SW 1271 (cell line): Measurements from ENCODE around the gene PINLYP.
"Not testable (repeated sequence)": the region's sequence is repeated elsewhere in the genome, so short reads cannot be mapped to it uniquely, and the experiment has no call there.

Experiments used
- DNase-seq, 2 experiments: peaks; one replicate each; lab custom pipeline; 2025; lab: John Stamatoyannopoulos, UW

Gene PINLYP

DNA sequence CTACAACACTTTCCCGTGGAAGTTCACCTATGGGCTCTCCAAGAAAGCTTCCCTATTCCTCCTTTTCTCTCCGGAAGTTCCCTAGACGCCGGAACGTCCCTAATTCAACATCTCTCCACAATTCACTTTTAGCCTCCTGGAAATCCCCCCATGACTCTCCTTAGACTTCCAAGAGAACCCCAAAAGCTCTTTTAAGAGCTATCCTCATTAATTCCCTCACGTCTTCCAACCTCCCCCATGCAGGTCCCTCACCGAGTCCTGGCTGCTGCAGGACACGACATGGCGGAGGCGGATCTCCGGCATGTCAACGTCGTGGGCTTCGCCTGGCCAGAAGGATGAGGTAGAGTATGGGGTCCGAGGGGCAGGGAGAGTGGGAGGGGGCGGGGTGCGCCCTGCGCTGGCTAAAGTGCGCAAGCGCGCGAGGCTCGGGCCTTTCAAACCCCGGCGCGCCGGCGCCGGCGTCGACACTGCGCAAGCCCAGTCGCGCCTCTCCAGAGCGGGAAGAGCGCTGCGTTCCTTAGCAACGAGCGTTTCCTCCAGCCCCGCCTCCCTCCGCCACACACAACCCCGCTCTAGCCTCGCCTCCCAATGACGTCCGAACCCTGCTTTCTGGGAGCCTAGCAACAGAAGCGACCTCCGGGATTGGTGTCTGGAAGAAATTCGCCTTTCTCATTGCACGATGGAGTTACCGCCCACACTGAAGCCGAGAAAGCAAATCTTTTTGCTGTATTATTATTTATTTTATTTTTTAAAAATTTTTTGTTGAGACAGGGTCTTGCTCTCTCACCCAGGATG is at the start of gene PINLYP, which contains the start of gene XRCC1:
Gene PINLYP, plus strand, starts transcription at position 646 of the 795 bp plus-strand sequence. CDS start 1,391 bp downstream, outside the sequence.
Gene XRCC1, minus strand, starts transcription at position 372 of the 795 bp plus-strand sequence. Its CDS starts 69 bp downstream, at position 303.
- DNase-seq, result peak; percentile 91 to 96

DNA sequence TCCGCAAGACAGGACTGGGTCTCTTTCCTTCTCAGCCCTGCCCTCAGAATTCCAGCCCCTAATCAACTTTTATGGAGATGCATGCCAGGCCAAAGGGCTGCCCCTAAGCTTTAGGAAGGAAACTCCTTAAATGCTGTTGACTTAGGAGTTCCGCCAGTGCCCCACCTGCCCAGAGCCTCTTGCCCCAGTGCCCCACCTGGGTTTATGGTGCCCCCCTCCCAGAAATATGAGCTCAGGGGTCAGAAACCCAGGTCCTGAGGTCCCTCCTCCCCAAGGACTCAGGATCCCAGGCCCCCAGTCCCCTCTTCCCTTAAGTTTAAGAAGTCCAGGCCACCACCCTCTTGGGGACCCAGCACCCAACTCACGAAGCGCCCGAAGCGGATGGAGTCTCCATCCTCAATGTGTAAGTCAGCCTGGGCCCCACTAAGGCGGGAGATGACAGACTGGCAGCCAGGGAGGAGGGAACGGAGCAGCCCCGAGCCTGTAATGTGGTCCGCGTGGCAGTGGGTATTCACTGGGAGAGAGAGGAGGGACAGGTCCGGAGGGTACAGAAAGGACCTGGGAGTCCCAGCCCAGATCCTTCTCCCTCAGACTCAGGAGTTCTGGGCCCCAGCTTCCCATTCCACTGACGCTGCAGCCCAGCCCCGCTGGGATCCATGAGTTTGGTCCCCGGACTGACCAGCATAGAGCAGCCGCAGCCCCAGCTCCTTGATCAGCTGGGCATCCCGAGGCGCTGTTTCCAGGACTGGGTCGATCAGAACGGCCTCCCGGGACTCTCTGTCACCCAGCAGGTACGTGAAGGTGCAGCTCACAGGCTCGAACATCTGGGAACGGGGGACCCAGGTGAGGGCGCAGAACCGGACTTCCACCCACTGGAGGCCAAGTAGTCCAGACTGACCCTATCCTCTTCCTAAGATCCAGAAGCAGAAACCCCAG is 49.5 kb upstream of the PINLYP start:
- no peak for DNase-seq

DNA sequence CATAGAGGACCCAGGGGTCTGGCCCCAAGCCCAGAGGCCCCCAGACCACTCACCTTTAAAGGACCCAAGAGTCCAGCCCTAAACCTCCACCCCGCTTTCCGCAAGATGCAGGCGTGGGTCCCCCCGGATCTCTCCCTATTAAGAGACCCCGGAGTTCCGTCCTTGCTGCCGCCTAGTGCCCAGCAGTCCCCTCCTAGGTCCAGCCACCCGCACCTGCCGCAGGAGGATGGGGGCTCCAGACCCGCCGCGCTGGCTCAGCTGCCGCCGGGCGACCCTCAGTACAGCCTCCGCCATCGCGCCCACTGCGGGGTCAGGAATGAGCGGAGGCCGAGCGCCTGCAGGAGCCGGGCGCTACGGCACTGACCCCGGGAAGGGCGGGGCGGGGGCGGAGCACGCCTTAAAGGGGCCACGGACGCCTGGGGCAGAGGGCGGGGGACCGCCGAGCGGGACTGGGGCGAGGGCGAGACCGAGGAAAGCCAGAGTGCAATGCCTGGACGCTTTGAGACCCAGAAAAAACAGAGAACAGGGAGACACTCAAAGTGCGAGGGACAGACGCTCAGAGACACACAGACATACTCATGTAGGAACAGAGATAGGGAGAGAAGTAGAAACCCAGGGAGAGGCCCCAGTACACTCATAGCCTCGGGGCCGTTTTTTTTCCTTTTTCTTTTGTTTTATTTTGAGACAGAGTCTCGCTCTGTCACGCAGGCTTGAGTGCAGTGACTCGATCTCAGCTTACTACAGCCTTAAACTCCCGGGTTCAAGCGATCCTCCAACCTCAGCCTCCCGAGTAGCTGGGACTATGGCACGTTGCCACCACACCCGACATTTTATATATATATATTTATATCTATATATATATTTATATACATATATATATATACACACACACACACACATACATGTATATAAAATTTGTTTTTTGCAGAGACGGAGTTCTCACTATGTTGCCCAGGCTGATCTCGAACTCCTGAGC is 48.4 kb upstream of the PINLYP start, which contains the start of gene ETHE1:
Gene ETHE1, minus strand, starts transcription at position 318 of the 976 bp plus-strand sequence. Its CDS starts 24 bp downstream, at position 294.
- DNase-seq, result peak; percentile 15 to 59

DNA sequence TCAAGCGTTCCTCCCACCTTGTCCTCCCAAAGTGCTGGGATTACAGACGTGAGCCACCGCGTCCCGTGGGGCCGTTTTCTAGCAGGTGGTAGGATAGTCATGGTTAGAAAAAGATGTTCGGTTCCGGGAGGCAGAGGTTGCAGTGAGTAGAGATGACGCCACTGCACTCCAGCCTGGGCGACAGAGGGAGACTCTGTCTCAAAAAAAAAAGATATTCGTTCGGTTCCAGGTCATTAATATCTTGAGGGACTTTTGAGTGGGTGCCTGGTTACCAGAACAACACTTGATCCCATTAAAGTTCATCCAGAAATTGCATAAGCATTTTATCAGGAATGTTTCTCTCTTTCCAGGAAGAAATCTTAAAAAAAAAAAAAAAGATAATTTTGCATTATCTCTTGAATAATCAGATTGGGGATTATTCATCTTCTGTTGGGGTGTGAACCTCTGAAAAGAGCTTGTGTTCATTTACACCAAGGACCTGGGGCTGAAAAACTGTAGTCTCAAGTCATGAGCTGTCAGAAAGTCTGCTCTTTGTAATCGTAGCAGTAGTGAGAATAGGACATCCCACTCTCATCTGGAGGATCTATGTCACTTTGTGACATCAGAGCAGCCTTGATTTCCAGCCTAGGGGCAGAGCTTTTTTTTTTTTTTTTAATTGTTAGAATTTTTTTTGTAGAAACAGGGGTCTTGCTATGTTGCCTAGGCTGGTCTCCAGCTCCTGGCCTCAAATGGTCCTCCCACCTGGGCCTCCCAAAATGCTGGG is 47.6 kb upstream of the PINLYP start:
- no peak for DNase-seq

DNA sequence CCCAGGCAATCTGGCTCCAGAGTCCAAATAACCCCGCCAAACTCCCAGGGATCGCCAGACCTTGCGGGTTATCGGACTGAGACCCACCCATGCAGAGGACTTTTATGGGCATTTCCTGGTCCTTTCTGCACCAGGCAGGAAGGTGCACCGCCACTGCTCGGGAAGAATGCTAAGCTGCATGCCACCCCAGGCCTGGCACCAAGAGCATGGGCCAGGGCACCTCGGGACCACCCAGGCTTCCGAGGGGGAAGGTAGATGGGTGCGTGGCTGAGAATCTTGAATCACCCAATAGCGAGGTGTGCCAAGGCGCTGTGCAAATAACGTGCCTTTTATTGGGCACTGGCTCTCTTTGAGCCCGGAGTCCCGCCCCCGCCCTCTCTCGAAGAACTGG is 43.0 kb upstream of the PINLYP start:
- peak; percentile 37 to 77 for DNase-seq

DNA sequence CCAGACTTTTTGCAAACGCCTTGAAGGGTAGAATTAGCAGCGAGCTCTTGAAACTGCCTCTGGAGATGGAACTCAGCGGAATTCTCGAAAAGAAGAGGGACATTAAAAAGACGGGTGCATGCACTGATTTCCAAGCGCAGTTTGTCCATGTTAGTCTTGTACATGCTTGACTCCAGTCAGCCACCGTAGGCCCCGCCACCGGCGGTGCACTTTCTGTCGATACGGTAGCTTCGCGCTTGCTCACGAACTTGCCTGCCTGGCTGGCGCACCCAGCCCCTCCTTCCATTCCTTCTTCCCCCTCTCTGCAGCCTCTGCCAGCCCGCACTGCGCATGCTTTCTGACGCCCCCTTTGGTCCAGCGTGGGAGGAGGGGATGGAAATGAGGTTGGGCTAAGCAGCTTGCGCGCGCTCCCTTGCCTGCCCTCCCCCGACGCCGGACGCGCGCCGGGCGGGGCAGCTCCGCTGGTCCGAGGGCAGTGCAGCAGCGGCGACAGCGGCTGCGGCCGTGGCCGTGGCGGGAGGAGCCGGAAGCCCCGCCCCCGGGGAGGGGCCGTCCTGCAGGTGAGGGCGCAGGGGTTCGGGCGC is 42.5 kb upstream of the PINLYP start, which contains the start of gene ZNF575:
Gene ZNF575, plus strand, starts transcription at position 227 of the 584 bp plus-strand sequence. CDS start 1,235 bp downstream, outside the sequence.
- DNase-seq, result peak; percentile 66 to 86

DNA sequence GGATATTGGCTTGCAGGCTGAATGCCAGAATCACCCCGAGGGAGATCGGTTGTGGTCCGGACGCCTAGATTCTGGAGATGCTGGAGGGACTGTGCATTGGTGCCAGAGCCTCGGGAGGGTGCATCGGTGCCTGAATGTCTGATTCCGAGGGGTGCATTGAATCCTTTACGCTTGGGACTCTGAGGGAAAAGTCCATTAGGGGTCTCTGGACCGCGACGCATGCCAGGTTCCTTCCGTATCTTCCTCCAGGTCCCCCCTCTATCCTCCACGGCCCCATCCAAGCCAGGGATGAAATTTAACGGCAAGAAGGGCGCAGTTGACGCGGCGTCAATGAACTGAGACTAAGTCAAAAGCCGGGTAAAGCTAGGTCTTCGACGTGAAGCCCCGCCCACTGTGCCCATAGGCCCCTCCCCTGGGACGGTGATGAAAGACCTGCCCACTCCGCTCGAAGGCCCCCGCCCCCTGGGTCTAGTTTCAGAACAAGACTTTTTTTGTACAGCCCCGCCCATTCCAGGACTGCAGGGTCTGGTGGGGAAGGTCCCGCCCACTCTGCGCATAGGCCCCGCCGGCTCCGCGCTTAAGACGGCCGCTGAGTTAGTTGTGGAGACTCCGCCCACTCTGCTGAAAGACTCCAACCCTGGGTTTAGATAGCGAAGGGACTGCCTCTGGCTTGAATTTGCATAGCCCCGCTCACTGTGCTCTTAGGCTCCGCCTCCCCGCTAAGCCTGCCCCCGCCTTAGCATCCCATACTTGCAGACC is 41.9 kb upstream of the PINLYP start:
- DNase-seq, result peak; percentile 69 to 91

DNA sequence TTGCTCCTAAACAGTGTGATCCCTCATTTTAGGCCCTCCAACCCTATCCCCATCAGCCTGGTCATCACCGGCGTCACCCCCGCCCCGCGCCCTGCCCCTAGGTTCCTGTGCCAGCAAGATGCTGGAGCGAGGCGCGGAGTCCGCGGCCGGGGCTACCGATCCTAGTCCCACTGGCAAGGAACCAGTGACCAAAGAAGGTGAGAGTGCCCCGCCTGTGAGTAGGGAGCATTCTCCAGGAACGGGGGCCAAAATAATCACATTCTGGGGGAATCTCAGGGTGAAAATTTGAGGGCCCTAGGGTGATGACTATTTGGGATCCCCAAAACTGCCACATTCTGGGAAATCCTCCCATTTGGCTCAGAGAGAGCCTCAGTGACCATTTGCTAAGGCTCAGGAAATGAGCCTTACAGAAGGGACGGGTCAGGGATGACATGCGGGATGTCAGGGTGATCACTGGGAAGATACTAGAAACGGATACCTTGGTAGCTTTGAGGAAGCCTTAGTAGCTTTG is 41.2 kb upstream of the PINLYP start:
- no peak for DNase-seq

DNA sequence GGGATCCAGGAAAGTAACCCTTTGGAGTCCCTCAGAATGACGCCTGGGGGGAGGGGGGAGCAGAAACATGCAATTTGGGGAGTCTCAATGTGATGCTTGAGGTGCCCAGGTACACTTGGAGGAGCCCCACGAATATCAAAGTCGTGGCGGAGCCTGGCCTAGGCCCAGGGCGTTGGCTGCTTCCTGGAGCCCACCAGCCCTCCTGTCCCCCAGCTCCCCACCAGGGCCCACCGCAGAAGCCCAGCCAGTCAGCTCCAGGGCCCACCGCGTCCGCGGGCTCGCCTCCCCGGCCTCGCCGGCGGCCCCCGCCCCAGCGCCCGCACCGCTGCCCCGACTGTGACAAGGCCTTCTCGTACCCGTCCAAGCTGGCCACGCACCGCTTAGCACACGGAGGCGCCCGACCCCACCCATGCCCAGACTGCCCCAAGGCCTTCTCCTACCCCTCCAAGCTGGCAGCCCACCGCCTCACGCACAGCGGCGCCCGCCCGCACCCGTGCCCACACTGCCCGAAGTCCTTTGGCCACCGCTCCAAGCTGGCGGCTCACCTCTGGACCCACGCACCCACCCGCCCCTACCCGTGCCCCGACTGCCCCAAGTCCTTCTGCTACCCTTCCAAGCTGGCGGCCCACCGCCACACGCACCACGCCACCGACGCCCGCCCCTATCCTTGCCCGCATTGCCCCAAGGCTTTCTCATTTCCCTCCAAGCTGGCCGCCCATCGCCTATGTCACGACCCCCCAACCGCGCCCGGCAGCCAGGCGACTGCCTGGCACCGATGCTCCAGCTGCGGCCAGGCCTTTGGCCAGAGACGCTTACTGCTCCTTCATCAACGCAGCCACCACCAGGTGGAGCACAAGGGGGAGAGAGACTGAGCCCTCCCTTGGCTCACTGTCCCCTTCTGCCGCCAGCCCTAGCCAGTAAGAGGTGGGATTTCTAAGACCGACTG is 40.5 kb upstream of the PINLYP start:
- no peak for DNase-seq

DNA sequence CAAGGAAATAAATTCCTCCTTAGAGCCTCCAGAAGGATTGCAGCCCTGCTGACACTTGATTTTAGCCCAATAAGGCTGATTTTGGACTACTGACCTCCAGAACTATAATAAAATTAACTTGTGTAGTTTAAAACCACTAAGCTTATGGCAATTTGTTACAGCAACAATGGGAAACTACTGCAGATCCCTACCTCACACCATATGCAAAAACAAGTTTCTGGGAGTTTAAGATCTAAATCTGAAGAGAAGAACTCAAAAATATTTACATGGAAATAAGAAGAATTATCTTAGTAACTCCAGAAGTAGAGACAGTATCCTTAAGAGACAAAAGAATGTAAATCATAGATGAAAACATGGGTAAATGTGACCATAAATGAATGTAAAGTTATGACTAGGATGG is 36.7 kb upstream of the PINLYP start:
- no peak for DNase-seq

DNA sequence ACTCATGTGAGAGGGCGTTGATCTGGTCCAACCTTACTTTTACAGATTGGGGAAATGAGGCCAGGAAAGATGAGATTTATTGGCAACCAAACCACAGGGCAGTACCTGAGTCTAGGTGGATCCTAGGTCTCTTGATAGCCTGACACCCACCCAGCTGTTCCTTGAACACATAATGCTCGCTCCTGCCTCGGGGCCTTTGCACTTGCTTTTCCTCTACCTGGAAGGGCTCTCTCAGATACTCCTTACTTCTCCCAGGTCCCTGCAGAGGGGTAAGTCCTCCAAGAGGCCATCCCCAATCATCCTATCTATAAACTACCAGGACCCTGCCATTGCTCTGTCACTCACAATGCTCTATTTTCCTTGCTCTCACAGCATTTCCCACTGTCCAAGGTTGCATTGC is 35.2 kb upstream of the PINLYP start:
- DNase-seq, result no peak

DNA sequence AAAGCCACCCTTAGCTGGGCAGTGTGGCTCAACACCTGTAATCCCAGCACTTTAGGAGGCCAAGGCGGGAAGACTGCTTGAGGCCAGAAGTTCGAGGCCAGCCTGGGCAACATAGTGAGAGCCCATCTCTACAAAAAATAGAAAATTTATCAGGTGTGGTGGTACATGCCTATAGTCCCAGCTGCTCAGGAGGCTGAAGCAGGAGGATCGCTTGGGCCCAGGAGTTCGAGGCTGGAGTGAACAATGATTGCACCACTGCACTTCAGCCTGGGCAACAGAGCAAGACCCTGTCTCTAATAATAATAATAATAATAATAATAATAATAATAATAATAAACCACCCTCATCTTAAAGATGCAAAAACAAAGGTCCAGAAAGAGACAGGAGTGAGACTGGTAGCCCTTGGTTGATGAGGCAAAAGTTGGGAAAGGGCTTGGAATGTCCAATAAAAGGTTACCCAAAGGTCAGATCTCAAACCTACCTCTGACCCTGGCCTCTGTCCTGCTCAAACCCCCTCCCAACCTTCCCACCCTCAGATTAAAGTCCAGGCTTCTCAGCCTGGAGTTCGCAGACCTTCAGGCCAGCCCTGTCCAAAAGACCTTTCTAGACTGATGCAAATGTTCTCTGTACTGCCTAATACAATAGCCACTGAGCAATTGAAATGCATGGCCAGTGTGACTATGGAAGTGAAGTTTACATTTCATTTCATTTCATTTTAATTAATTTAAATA is 33.5 kb upstream of the PINLYP start:
- no peak for DNase-seq

DNA sequence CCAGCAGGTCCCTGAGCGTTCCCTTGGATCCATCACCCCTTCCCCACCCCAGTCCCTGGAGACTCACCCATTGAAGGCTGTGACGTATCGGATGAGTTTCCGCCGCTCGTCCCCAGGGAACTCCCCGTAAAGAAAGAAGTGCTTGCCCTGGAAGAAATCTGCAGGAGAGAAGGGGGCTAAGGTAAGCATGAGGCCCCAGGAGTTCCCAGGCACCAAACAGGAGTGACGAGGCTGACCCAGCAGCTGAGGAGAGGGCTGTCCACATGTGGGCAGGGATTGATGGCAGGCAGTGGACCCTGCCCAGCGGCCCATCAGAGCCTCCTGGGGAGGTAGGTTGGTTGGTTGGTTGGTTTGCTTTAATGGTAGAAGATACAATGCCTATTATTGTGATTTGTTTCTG is 31.5 kb upstream of the PINLYP start:
- no peak for DNase-seq

DNA sequence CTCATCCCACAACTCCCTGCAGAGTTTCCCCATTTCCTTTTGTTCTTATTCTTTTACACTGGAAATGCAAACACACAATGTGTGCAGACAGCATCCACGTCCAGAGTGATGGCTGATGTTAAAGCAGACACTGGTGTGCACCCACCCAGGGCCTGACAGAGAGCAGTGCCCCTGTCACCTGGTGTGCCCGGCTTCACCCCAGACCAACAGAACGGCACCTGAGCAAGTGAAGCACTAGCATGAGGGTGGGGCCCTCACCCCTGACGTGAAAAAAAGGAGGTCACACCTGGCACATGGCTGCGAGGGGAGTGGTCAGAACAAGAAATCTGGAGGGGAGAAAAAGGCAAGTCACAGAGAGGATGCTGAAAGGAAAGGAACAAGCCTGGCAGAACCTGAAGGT is 30.3 kb upstream of the PINLYP start:
- no peak for DNase-seq

DNA sequence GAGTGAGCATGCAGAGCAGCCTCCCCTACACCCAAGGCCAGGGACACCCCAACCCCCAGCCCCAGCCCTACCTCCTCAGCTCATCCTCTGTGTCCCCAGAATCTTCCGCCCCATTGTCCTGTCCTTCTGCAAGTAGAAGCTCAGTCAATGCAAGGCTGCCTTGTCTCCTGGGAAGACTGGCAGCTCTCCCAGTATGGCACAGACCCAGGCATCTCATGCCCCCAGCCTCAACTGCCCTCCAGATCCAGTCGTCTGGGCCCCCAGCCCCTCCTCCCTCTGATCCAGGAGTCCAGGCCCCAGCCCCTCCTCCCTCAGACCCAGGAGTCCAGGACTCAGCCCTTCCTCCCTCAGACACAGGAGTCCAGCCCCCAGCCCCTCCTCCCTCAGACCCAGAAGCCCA is 29.6 kb upstream of the PINLYP start:
- no peak for DNase-seq

DNA sequence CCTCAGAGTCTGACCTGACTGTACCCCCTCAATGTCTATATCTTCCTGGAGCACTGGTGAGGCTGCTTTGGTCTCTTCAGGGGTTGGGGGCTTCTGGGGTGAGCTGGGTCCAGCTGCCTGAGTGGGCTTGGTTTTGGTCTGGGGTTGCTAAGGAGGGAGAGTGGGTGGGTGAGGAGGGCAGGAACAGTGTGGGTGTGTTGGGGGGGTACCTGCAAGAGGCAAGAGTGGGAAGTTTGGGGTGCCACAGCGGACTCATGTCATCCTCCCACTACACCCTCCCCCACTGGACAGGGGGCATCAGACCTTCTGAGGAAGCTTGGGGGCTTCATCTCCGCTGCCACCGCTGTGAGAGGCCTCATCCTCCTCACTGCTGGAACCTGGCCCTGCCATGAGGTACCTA is 29.0 kb upstream of the PINLYP start:
- no peak for DNase-seq

DNA sequence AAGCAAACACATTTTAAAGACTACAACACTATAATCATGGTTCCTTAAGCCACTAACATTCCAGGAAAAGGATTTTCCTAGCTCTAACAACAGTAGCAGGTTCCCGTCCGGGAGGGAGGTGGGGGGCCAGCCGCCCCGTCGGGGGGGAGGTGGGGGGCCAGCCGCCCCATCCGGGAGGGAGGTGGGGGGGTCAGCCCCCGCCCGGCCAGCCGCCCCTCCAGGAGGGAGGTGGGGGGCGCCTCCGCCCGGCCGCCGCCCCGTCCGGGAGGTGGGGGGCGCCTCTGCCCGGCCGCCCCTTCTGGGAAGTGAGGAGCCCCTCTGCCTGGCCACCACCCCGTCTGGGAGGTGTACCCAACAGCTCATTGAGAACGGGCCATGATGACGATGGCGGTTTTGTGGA is 27.7 kb upstream of the PINLYP start:
- not testable (repeated sequence) for DNase-seq
